ENCODE measurements around the gene ZNHIT1. TPM values are rescaled to one million over a fixed set of nuclear protein-coding genes. Genes with fewer than 3 reads are reported as not detected.
A peak's percentile ranks its signal among the peaks of the same experiment; 100 is the strongest.

Gene ZNHIT1
- total RNA-seq, 1 donor from 2014 or later = 51.9 TPM

DNA sequence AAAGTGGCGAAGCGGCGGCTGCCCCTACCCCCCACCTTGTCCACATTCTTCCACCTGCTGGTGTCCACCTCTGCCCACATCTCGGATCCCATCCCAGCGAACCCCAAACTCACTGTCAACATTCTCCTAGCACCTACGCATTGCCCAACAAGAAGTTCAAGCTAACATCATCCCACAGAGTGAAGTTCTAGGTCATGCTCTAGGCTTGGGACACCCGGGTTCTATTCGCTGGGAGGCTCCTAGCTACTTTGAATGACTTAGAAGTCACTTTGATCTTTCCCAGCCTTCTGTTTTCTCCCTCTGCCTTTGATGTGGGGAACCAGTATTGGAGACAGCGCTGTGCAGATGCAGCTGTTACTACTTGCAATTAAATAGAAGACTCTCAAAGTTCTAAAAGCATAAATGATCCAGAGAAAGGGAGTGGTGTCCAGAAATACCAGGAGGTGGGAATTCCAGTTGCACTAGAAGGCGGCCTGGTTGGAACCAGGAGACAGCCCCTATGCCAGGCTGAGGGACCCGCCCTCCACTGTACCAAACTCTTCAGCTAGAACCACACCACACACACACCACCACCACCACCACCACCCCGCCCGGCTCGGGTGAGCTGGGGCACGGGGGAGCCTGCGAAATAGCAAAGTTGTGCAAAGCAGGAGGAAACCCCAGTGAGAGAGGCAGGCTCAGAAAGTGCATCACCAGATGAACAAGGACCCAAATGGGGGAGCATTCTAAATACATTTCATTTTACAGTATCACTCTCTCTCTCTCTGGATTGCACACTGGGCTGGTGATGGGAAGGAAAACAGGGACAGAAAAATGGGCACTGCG is 47.1 kb upstream of the ZNHIT1 start:
- no peaks in the 10 kb centered on the region for H3K36me3 ChIP-seq
- H3K4me3 ChIP-seq = no peak overlapping the region
- ATAC-seq (no peak), DNase-seq (no peak)
- H3K4me1 ChIP-seq = peaks cover 28% of the 10 kb centered on the region
- H3K27me3 ChIP-seq = peaks cover 98% of the 10 kb centered on the region
- H3K9me3 ChIP-seq = no peaks in the 10 kb centered on the region
- intact Hi-C loops (cut with DNase I) = no loop called here
- TF ChIP-seq, protein P1, sequence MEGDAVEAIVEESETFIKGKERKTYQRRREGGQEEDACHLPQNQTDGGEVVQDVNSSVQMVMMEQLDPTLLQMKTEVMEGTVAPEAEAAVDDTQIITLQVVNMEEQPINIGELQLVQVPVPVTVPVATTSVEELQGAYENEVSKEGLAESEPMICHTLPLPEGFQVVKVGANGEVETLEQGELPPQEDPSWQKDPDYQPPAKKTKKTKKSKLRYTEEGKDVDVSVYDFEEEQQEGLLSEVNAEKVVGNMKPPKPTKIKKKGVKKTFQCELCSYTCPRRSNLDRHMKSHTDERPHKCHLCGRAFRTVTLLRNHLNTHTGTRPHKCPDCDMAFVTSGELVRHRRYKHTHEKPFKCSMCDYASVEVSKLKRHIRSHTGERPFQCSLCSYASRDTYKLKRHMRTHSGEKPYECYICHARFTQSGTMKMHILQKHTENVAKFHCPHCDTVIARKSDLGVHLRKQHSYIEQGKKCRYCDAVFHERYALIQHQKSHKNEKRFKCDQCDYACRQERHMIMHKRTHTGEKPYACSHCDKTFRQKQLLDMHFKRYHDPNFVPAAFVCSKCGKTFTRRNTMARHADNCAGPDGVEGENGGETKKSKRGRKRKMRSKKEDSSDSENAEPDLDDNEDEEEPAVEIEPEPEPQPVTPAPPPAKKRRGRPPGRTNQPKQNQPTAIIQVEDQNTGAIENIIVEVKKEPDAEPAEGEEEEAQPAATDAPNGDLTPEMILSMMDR (IDR thresholded peaks at IDR 0.05) = no peak
- H3K27ac ChIP-seq = no peak overlapping the region

DNA sequence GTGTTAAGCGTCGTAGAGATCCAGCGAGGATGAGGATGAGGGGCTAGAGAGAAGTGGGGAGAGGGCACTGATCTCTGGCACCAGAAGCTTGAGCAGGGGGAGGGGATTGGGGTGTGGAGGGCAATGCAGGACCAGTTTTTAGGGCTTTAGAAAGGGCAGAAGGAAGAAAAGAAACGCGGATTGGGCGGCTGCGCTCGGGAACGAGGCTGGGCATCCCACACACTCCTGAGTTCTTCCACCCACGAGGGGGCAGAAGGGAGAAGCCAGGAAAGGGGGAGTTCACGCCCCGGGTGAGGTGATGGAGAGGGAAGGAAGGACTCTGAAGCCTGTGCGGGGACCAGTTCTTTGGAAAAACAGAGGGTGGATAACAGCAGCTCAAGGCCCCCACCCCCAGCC is 46.5 kb upstream of the ZNHIT1 start:
- no peak for ATAC-seq
- no peak overlapping the region for H3K27ac ChIP-seq
- H3K4me1 ChIP-seq = peaks cover 25% of the 10 kb centered on the region
- peaks cover 98% of the 10 kb centered on the region for H3K27me3 ChIP-seq
- H3K4me3 ChIP-seq = no peak overlapping the region
- no peaks in the 10 kb centered on the region for H3K9me3 ChIP-seq
- no peak for DNase-seq
- TF ChIP-seq, protein P1 (IDR thresholded peaks at IDR 0.05) = no peak
- H3K36me3 ChIP-seq = no peaks in the 10 kb centered on the region
- intact Hi-C loops (cut with DNase I) = no loop called here

DNA sequence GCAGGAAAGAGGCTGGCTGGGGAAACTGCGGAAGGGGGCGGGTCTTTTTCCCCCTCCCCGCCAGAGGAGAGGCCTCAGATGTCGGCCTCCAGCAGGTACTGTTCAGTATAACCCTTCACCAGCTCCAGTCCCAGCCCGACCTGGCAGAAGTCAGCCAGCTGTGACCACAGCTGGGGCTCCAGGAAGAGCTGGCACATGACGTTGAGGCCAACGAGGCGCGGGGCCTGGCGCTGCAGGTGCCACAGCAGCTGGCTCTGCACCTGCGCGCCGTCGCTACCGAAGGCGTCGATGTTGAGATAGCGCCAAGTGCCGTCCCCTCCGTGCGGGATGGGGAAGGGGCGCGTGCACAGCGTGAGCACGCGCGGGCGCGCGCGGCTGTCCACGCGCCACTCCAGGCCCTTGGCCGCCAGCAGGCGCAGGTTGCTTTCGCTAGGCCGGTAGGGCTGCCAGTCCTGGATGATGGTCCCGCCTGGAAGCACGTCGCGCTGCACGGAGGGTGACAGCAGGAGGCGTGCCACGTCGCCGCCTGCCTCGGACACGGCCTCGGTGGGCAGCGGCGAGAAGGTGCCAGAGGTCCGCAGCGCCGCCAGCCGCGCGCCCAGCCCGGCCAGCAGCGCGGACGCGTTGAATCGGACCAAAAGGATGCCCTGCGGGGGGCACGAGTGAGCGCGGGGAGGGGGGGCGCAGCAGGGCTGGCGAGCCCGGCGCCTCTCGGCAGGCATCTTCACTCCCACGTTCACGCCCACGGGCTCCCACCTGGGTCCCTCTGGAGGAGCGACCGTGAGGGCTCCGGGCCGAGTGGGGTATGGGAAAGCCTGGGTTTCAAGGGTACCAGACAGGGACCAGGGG is 45.7 kb upstream of the ZNHIT1 start:
- DNase-seq (no peak), ATAC-seq (no peak)
- no peak overlapping the region for H3K27ac ChIP-seq
- peaks cover 100% of the 10 kb centered on the region for H3K27me3 ChIP-seq
- H3K9me3 ChIP-seq = no peaks in the 10 kb centered on the region
- intact Hi-C loops (cut with DNase I) = no loop called here
- H3K4me3 ChIP-seq = no peak overlapping the region
- no peaks in the 10 kb centered on the region for H3K36me3 ChIP-seq
- H3K4me1 ChIP-seq = peaks cover 25% of the 10 kb centered on the region
- TF ChIP-seq, protein P1 (IDR thresholded peaks at IDR 0.05) = no peak

DNA sequence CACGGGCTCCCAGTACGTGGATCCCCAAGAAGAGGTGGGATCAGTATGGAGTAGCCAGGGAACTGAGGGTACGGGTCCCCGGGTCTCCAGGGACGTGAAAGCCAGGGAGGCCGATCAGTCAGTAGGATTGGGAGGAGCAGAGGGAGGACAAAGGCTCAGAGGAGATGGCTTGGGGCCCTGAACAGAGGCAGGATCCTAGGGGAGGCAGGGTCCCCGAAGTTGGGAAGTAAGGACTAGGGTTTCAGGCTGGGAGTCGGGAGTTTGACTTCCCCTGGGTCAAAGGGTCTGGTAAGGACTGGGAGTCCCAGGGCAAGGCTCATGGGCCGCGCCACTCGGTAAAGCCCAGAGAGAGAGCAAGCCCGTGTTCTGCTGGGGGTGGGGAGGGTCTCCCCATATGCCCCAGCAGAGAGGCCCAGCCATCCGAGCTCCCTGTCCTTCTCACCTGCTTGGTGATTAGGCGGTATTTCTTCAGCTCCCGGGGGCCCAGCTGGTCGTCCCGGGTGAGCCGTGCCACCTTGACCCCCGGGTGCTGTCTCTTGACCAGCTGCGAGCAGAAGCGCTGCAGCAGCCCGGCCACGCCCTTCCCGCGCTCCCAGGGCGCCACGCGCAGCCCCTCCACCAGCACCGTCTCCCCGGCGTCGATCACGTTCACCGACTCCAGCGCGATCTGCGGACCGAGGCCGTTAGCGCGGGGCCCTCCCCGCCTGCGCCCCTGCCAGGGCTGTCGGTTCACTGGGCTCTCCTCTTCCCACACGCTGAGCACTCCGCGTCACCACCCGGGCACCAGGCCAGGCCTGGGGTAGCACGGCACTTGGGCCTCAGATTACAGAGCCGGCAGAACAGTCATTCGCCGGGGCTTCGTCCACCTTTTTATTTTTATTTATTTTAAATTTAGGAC is 44.9 kb upstream of the ZNHIT1 start:
- Histone ChIP-seq H3K27me3 (peaks cover 100% of the 10 kb centered on the region), H3K27ac (no peak overlapping the region), H3K4me1 (peaks cover 25% of the 10 kb centered on the region), H3K9me3 (no peaks in the 10 kb centered on the region), H3K4me3 (no peak overlapping the region), H3K36me3 (no peaks in the 10 kb centered on the region)
- ATAC-seq = peak; percentile 67
- peak; percentile 91 for DNase-seq
- TF ChIP-seq, protein P1 (IDR thresholded peaks at IDR 0.05) = no peak
- intact Hi-C loops (cut with DNase I) = no loop called here

DNA sequence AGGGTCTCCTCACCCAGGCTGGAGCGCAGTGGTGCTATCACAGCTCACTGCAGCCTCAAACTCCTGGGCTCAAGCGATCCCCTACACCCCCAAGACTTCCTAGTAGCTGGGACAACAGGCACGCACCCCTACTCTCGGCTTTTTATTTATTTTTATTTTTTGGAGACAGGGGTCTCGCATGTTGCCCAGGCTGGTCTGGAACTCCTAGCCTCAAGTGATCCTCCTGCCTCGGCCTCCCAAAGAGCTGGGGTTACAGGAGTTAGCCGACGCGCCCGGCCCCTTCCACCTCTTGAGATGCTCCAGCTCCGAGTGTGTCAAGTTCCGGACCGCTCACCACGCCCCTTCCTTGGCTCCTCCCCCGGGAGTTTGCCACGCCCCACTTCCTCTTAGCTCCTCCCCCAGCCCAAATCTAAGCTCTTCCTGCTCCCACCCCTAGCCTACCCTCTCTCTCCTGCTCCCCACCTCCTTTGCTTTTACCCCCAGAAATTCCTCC is 44.2 kb upstream of the ZNHIT1 start:
- TF ChIP-seq, protein P1 (IDR thresholded peaks at IDR 0.05) = no peak
- Histone ChIP-seq H3K27me3 (peaks cover 100% of the 10 kb centered on the region), H3K36me3 (no peaks in the 10 kb centered on the region), H3K9me3 (no peaks in the 10 kb centered on the region), H3K27ac (no peak overlapping the region), H3K4me1 (peaks cover 25% of the 10 kb centered on the region), H3K4me3 (no peak overlapping the region)
- ATAC-seq = peak; percentile 58
- intact Hi-C loops (cut with DNase I) = no loop called here
- DNase-seq = no peak
